Tongue (tissue), 2 donors: ENCODE results near the gene SLC25A21. TPM values are rescaled to one million over a fixed set of nuclear protein-coding genes. Genes with fewer than 3 reads are reported as not detected.
A peak's percentile ranks its signal among the peaks of the same experiment; 100 is the strongest.
"Not testable (repeated sequence)": the region's sequence is repeated elsewhere in the genome, so short reads cannot be mapped to it uniquely, and the experiment has no call there.

ENCODE experiments used
- DNase-seq: peaks from one replicate; pipeline ENCODE4 v3.0.0-alpha.2; 2015
- total RNA-seq: library from RNA; depleted of rRNA; stranded (reverse); fragments of >200 nt; gene quantifications from one replicate; pipeline ENCODE4 v1.2.3, GENCODE V29; 2014

The SLC25A21 gene
- total RNA-seq, 1 donor from 2014 or later: 1.3 TPM

GRCh38 chr14:36941783-36942521 is 230.5 kb downstream of the SLC25A21 start:
- DNase-seq: peak; percentile 85

- DNase-seq: no peak
Observed at GRCh38 chr14:36940476-36940875, 231.9 kb downstream of the SLC25A21 start.

- no peak for DNase-seq
Observed at GRCh38 chr14:36939265-36939664, 233.1 kb downstream of the SLC25A21 start.

GRCh38 chr14:36938678-36939077 is 233.7 kb downstream of the SLC25A21 start:
- no peak for DNase-seq

GRCh38 chr14:36935976-36936678 is 236.3 kb downstream of the SLC25A21 start:
- peak; percentile 30 for DNase-seq

- no peak for DNase-seq
Observed at GRCh38 chr14:36934304-36934703, 238.1 kb downstream of the SLC25A21 start.

GRCh38 chr14:36931791-36932190 is 240.6 kb downstream of the SLC25A21 start:
- no peak for DNase-seq

- DNase-seq: no peak
Observed at GRCh38 chr14:36928432-36928831, 244.0 kb downstream of the SLC25A21 start.

- DNase-seq: no peak
Observed at GRCh38 chr14:36925094-36925493, 247.3 kb downstream of the SLC25A21 start.

GRCh38 chr14:36916668-36917067 is 255.7 kb downstream of the SLC25A21 start:
- DNase-seq: no peak

- peak; percentile 48 for DNase-seq
Observed at GRCh38 chr14:36915081-36915480, 257.3 kb downstream of the SLC25A21 start.

GRCh38 chr14:36910578-36910977 is 261.8 kb downstream of the SLC25A21 start:
- no peak for DNase-seq

- no peak for DNase-seq
Observed at GRCh38 chr14:36905272-36905888, 267.0 kb downstream of the SLC25A21 start.

- DNase-seq: peak; percentile 53
Observed at GRCh38 chr14:36901861-36902260, 270.5 kb downstream of the SLC25A21 start.

GRCh38 chr14:36900846-36901245 is 271.6 kb downstream of the SLC25A21 start:
- peak; percentile 26 for DNase-seq

GRCh38 chr14:36896300-36896699 is 276.1 kb downstream of the SLC25A21 start:
- not testable (repeated sequence) for DNase-seq

GRCh38 chr14:36884049-36884448 is 288.4 kb downstream of the SLC25A21 start:
- no peak for DNase-seq

GRCh38 chr14:36880276-36880675 is 292.1 kb downstream of the SLC25A21 start:
- no peak for DNase-seq

- no peak for DNase-seq
Observed at GRCh38 chr14:36879558-36879957, 292.8 kb downstream of the SLC25A21 start.

GRCh38 chr14:36874396-36875138 is 297.8 kb downstream of the SLC25A21 start:
- peak; percentile 35 for DNase-seq

- DNase-seq: no peak
Observed at GRCh38 chr14:36870776-36871175, 301.6 kb downstream of the SLC25A21 start.

GRCh38 chr14:36869125-36869524 is 303.3 kb downstream of the SLC25A21 start:
- no peak for DNase-seq

- DNase-seq: no peak
Observed at GRCh38 chr14:36866867-36867266, 305.5 kb downstream of the SLC25A21 start.
